Effector memory CD8-positive, alpha-beta T cell (primary cell): ENCODE measurements around the gene PDCD2L.
A peak's percentile ranks its signal among the peaks of the same experiment; 100 is the strongest.
"Not testable (repeated sequence)": the region's sequence is repeated elsewhere in the genome, so short reads cannot be mapped to it uniquely, and the experiment has no call there.

Source experiments
- ATAC-seq: fragments of 150-1000 bp; cut with Tn5 transposase; replicated peaks from 2 replicates; pipeline ENCODE4 v1.10.0; 2021; ENCODE audit warnings: mild to moderate bottlenecking, moderate library complexity
- DNase-seq, 3 experiments: peaks; one replicate each; pipeline ENCODE4 v3.0.0; 2021
- H3K27ac Mint-ChIP-seq, 2 donors: one replicate each; pipeline ENCODE4 v1.8.0; 2022; ENCODE audit warnings: mild to moderate bottlenecking in 2 of 2, mixed read lengths in 2 of 2, moderate library complexity in 2 of 2
- H3K27me3 Mint-ChIP-seq, 2 donors: one replicate each; pipeline ENCODE4 v1.8.0; 2022; ENCODE audit warnings: mixed read lengths in 2 of 2
- H3K36me3 Mint-ChIP-seq: one replicate; pipeline ENCODE4 v1.8.0; 2022; ENCODE audit warnings: mild to moderate bottlenecking, moderate library complexity, mixed read lengths; ENCODE audit not compliant: insufficient read depth
- H3K4me1 Mint-ChIP-seq, 2 donors: one replicate each; pipeline ENCODE4 v1.8.0; 2022; ENCODE audit warnings: low read depth in 2 of 2, mixed read lengths in 2 of 2
- H3K4me3 Mint-ChIP-seq, 2 donors: one replicate each; pipeline ENCODE4 v1.8.0; 2022; ENCODE audit warnings: mild to moderate bottlenecking in 2 of 2, mixed read lengths in 2 of 2, moderate library complexity in 2 of 2
- H3K9me3 Mint-ChIP-seq, 2 donors: one replicate each; pipeline ENCODE4 v1.8.0; 2022; ENCODE audit warnings: mixed read lengths in 2 of 2

The PDCD2L gene

DNA sequence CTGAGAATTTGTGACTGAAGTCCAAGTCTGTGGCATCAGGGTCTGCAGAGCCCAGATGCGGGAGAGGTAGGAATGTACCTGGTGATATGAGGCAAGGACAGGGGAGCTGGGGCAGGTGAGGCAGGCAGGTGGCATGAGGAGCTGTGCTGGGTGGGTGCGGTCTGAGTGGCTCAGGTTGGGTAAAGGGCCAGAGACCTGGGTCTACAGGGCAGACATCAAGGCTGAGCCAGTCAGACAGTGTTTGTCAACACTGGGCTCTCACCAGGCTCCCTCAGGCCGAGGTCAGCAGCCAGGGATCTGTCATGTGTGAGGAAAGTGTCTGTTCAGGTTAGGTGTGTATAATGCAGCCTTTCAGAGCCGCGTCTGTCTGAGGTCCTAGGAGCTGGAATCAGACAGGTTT is 20.6 kb upstream of the PDCD2L start:
- H3K36me3 Mint-ChIP-seq: peaks cover 51% of the 10 kb centered on the region
- peak overlapping the region; percentile 82 to 83 for H3K27ac Mint-ChIP-seq
- DNase-seq: no peak

DNA sequence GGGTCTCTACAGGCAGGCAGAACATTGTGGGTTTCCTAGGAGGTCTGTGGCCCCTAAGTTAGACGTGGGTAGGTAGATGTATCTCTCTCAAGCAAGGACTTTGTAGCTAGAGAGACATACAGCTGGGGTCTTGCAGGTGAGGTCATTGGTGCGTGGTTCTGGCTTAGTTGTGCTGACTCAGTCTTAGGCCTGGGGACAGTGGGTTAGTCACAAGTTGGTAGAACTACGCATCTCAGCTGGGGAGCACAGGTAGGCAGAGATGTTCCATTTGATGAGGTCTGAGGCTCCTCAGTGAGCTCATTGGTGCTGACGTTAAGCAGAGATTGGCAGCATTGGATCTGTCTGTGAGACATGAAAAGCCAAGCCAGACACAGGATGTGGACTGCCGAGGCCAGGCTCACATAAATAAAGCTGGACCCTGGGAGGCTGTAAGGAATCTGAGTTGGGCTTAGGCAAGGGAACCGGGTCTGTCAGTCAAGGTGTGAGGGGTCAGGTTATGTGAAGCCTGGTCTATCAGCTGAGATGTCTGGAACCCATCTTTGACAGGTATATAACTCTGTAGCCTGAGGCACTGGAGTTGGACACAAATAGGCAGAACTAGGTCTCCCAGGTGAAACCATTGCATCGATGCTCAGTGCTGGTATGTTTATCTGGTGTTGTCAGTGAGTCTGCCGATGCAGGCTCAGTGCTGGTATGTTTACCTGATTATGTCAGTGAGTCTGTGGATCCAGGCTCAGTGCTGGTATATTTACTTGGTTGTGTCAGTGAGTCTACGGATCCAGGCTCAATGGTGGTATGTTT is 17.4 kb upstream of the PDCD2L start:
- no peaks in the 10 kb centered on the region for H3K9me3 Mint-ChIP-seq
- H3K4me1 Mint-ChIP-seq: peaks cover 23 to 28% of the 10 kb centered on the region in 2 donors
- H3K27me3 Mint-ChIP-seq: no peaks in the 10 kb centered on the region
- H3K27ac Mint-ChIP-seq: peak overlapping the region; percentile 82 to 83
- DNase-seq (no peak), ATAC-seq (no peak)
- peak overlapping the region in 1 of 2 donors; percentile 15 for H3K4me3 Mint-ChIP-seq
- H3K36me3 Mint-ChIP-seq: peaks cover 40% of the 10 kb centered on the region

More for the DNA sequence above, 20.6 kb upstream of the PDCD2L start:
- no peak for ATAC-seq
- Mint-ChIP-seq H3K4me1 (peaks cover 23 to 24% of the 10 kb centered on the region in 2 donors), H3K27me3 (no peaks in the 10 kb centered on the region), H3K4me3 (no peak overlapping the region), H3K9me3 (no peaks in the 10 kb centered on the region)

DNA sequence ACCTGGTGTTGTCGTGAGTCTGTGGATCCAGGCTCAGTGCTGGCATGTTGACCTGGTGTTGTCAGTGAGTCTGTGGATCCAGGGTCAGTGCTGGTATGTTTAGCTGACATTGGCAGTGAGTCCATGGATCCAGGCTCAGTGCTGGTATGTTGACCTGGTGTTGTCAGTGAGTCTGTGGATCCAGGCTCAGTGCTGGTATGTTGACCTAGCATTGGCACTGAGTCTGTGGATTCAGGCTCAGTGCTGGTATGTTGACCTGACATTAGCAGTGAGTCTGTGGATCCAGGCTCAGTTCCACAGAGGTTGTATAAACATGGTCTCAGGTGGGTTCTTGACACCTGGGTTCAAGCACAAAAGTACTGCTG is 16.8 kb upstream of the PDCD2L start:
- H3K4me1 Mint-ChIP-seq: peaks cover 23 to 28% of the 10 kb centered on the region in 2 donors
- no peak overlapping the region for H3K4me3 Mint-ChIP-seq
- no peaks in the 10 kb centered on the region for H3K27me3 Mint-ChIP-seq
- H3K27ac Mint-ChIP-seq: peak overlapping the region in 1 of 2 donors; percentile 34
- no peak for ATAC-seq
- no peaks in the 10 kb centered on the region for H3K9me3 Mint-ChIP-seq
- no peak for DNase-seq
- peaks cover 34% of the 10 kb centered on the region for H3K36me3 Mint-ChIP-seq

GRCh38 chr19:34388745-34389144 is 15.5 kb upstream of the PDCD2L start:
- not testable (repeated sequence) for H3K27me3 Mint-ChIP-seq, ATAC-seq, H3K9me3 Mint-ChIP-seq, H3K4me3 Mint-ChIP-seq, DNase-seq
- Mint-ChIP-seq H3K27ac (peak overlapping the region in 1 of 2 donors; percentile 34), H3K36me3 (peaks cover 24% of the 10 kb centered on the region), H3K4me1 (peaks cover 12 to 22% of the 10 kb centered on the region in 2 donors)

DNA sequence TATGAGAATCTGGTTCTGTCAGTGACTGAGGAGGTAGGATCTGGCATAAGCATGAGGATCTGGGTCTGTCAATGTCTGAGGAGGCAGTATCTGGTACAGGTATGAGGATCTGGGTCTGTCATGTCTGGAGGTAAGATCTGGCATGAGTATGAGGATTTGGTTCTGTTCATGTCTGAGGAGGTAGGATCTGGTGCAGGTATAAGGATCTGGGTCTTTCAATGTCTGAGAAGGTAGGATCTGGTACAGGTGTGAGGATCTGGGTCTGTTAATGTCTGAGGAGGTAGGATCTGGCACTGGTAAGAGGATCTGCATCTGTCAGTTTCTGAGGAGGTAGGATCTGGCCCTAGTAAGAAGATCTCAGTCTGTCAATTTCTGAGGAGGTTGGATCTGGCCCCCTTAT is 12.4 kb upstream of the PDCD2L start:
- H3K9me3 Mint-ChIP-seq: no peaks in the 10 kb centered on the region
- peaks cover 30% of the 10 kb centered on the region for H3K36me3 Mint-ChIP-seq
- H3K4me1 Mint-ChIP-seq: peaks cover 0 to 5% of the 10 kb centered on the region in 2 donors
- H3K4me3 Mint-ChIP-seq: no peak overlapping the region
- H3K27me3 Mint-ChIP-seq: no peaks in the 10 kb centered on the region
- DNase-seq: no peak
- H3K27ac Mint-ChIP-seq: no peak overlapping the region
- ATAC-seq: no peak

- Mint-ChIP-seq H3K36me3 (peaks cover 31% of the 10 kb centered on the region), H3K4me3 (no peak overlapping the region), H3K4me1 (peaks cover 0 to 4% of the 10 kb centered on the region in 2 donors), H3K9me3 (no peaks in the 10 kb centered on the region), H3K27me3 (no peaks in the 10 kb centered on the region), H3K27ac (no peak overlapping the region)
- ATAC-seq (no peak), DNase-seq (no peak)
Observed at GRCh38 chr19:34393031-34393430, 11.2 kb upstream of the PDCD2L start.

DNA sequence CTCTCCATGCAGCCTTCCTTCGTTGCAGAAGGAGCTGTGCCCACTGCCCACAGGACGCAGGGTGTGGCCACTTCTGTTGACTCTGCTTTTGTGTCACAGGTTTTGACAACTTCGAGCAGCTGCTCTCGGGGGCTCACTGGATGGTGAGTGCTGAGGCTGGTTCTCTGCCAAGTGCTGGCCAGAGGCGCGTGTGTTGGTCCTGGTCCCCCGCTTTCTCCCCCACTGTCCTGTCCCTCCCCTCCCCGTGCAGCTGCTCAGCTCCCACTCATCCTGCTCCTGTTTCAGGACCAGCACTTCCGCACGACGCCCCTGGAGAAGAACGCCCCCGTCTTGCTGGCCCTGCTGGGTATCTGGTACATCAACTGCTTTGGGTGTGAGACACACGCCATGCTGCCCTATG is 10.6 kb upstream of the PDCD2L start:
- no peaks in the 10 kb centered on the region for H3K27me3 Mint-ChIP-seq
- ATAC-seq: no peak
- H3K36me3 Mint-ChIP-seq: peaks cover 30% of the 10 kb centered on the region
- no peak overlapping the region for H3K4me3 Mint-ChIP-seq
- H3K27ac Mint-ChIP-seq: no peak overlapping the region
- no peaks in the 10 kb centered on the region for H3K9me3 Mint-ChIP-seq
- peaks cover 0 to 4% of the 10 kb centered on the region in 2 donors for H3K4me1 Mint-ChIP-seq
- DNase-seq: no peak

DNA sequence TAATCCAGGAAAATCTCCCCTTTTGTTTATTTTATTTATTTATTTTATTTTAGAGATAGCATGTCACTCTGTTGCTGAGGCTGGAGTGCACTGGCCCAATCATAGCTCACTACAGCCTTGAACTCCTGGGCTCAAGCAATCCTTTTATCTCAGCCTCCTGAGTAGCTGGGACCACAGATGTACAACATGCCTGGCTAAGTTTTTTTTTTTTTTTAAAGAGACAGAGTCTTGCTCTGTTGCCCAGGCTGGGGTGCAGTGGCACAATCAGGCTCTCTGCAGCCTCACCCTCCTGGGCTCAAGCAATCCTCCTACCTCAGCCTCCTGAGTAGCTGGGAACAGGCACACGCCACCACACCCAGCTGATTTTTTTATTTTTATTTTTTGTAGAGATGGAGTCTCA is 6.3 kb upstream of the PDCD2L start:
- Mint-ChIP-seq H3K36me3 (peaks cover 39% of the 10 kb centered on the region), H3K4me3 (no peak overlapping the region), H3K27me3 (no peaks in the 10 kb centered on the region), H3K27ac (no peak overlapping the region), H3K9me3 (no peaks in the 10 kb centered on the region), H3K4me1 (no peaks in the 10 kb centered on the region)
- DNase-seq: no peak
- ATAC-seq: no peak

GRCh38 chr19:34399886-34400285 is 4.3 kb upstream of the PDCD2L start:
- Mint-ChIP-seq H3K4me1 (peaks cover 5 to 6% of the 10 kb centered on the region in 2 donors), H3K27me3 (no peaks in the 10 kb centered on the region), H3K36me3 (peaks cover 45% of the 10 kb centered on the region), H3K27ac (peak overlapping the region in 1 of 2 donors; percentile 52), H3K9me3 (no peaks in the 10 kb centered on the region), H3K4me3 (no peak overlapping the region)
- no peak for DNase-seq
- no peak for ATAC-seq

DNA sequence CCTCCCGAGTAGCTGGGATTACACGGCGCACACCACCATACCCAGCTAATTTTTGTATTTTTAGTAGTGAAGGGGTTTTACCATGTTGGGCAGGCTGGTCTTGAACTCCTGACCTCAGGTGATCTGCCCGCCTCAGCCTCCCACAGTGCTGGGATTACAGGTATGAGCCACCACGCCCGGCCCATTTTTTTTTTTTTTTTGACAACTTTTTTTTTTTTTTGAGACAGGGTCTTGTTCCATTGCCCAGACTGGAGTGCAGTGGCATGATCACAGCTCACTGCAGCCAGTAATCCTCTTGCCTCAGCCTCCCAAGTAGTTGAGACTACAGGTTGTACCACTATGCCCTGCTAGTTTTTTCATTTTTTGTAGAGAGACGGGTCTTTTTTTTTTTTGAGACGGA is 3.4 kb upstream of the PDCD2L start:
- ATAC-seq, H3K4me3 Mint-ChIP-seq: not testable (repeated sequence)

GRCh38 chr19:34402074-34402600 is 2.1 kb upstream of the PDCD2L start:
- no peak overlapping the region for H3K4me3 Mint-ChIP-seq
- H3K27me3 Mint-ChIP-seq: no peaks in the 10 kb centered on the region
- peaks cover 34% of the 10 kb centered on the region for H3K36me3 Mint-ChIP-seq
- peaks cover 5 to 6% of the 10 kb centered on the region in 2 donors for H3K4me1 Mint-ChIP-seq
- no peak for ATAC-seq
- no peak overlapping the region for H3K27ac Mint-ChIP-seq
- no peaks in the 10 kb centered on the region for H3K9me3 Mint-ChIP-seq
- no peak for DNase-seq

More for the DNA sequence above, 3.4 kb upstream of the PDCD2L start:
- not testable (repeated sequence) for H3K27me3 Mint-ChIP-seq, DNase-seq, H3K4me1 Mint-ChIP-seq, H3K9me3 Mint-ChIP-seq
- Mint-ChIP-seq H3K36me3 (peaks cover 36% of the 10 kb centered on the region), H3K27ac (peak overlapping the region in 1 of 2 donors; percentile 52)

GRCh38 chr19:34403784-34404108 is 453 bp upstream of the PDCD2L start:
- H3K27me3 Mint-ChIP-seq: no peaks in the 10 kb centered on the region
- DNase-seq (no peak), ATAC-seq (no peak)
- peaks cover 7 to 14% of the 10 kb centered on the region in 2 donors for H3K4me1 Mint-ChIP-seq
- no peaks in the 10 kb centered on the region for H3K9me3 Mint-ChIP-seq
- peaks cover 30% of the 10 kb centered on the region for H3K36me3 Mint-ChIP-seq
- peak overlapping the region; percentile 92 to 93 for H3K4me3 Mint-ChIP-seq
- peak overlapping the region; percentile 87 to 89 for H3K27ac Mint-ChIP-seq

GRCh38 chr19:34405892-34406660 is 1.9 kb downstream of the PDCD2L start:
- peaks cover 9 to 18% of the 10 kb centered on the region in 2 donors for H3K4me1 Mint-ChIP-seq
- no peak overlapping the region for H3K27ac Mint-ChIP-seq
- no peaks in the 10 kb centered on the region for H3K27me3 Mint-ChIP-seq
- no peaks in the 10 kb centered on the region for H3K9me3 Mint-ChIP-seq
- peak overlapping the region; percentile 3 to 38 for H3K4me3 Mint-ChIP-seq
- H3K36me3 Mint-ChIP-seq: peaks cover 23% of the 10 kb centered on the region
- ATAC-seq: no peak
- no peak for DNase-seq

DNA sequence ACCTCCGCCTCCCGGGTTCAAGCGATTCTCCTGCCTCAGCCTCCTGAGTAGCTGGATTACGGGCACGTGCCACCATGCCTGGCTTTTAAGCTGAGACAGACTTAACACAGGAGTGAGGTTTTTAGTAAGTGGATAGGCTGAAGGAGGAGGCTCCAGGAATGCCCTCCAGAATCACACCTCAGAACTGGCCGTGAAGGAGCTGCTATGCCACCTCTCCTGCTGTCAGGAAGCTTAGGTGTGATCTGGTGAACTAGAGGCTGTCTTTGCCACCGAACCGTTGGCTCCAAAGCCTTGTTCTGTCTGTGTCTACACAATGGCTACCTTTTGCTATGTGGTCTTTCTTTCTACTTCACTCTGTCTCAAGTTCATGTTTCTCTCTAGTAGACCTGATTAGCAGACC is 4.2 kb downstream of the PDCD2L start:
- no peaks in the 10 kb centered on the region for H3K9me3 Mint-ChIP-seq
- H3K27me3 Mint-ChIP-seq: no peaks in the 10 kb centered on the region
- ATAC-seq (no peak), DNase-seq (no peak)
- no peak overlapping the region for H3K4me3 Mint-ChIP-seq
- peaks cover 33% of the 10 kb centered on the region for H3K36me3 Mint-ChIP-seq
- peaks cover 9 to 18% of the 10 kb centered on the region in 2 donors for H3K4me1 Mint-ChIP-seq
- no peak overlapping the region for H3K27ac Mint-ChIP-seq
